Mesenteric fat pad (tissue), 1 donor: ENCODE data around the gene DHRS4. TPM values are rescaled to one million over a fixed set of nuclear protein-coding genes. Genes with fewer than 3 reads are reported as not detected.
"Not testable (repeated sequence)": the region's sequence is repeated elsewhere in the genome, so short reads cannot be mapped to it uniquely, and the experiment has no call there.

ENCODE experiments used
- DNase-seq: peaks from one replicate; pipeline ENCODE4 v3.0.0-alpha.2; 2020; ENCODE audit warnings: low spot score
- total RNA-seq: library from RNA; stranded (reverse); fragmentation: NEBNext Ultra II Directional; extraction: Animal tissue kit (Norgen Biotek cat#: 25700); gene quantifications from one replicate; pipeline ENCODE4 v1.2.1, GENCODE V29; 2021
- donor health status: DM: yes; HTN: yes; CAD: no.

The DHRS4 gene
- total RNA-seq, 1 donor from 2014 or later = 19.2 TPM

- DNase-seq = not testable (repeated sequence)
Measured at GRCh38 chr14:23981951-23982813, 28.6 kb downstream of the DHRS4 start.

- no peak for DNase-seq
Measured at GRCh38 chr14:23984891-23985602, 31.5 kb downstream of the DHRS4 start.

- DNase-seq = not testable (repeated sequence)
Measured at GRCh38 chr14:23988223-23988606, 34.6 kb downstream of the DHRS4 start.

GRCh38 chr14:23988607-23989363, 35.2 kb downstream of the DHRS4 start, which contains the start of gene DHRS4L2:
DHRS4L2 (plus strand) TSS chr14:23988929; CDS start chr14:23988948, 19 bp downstream.
- peak; percentile 94 for DNase-seq

- not testable (repeated sequence) for DNase-seq
Measured at GRCh38 chr14:23989734-23990445, 36.3 kb downstream of the DHRS4 start.

GRCh38 chr14:23990961-23991360, 37.4 kb downstream of the DHRS4 start:
- not testable (repeated sequence) for DNase-seq

- DNase-seq = not testable (repeated sequence)
Measured at GRCh38 chr14:23993042-23993441, 39.5 kb downstream of the DHRS4 start.

- DNase-seq = not testable (repeated sequence)
Measured at GRCh38 chr14:23996009-23996408, 42.4 kb downstream of the DHRS4 start.

- not testable (repeated sequence) for DNase-seq
Measured at GRCh38 chr14:23996825-23997224, 43.3 kb downstream of the DHRS4 start.

- DNase-seq = not testable (repeated sequence)
Measured at GRCh38 chr14:23999640-24000039, 46.1 kb downstream of the DHRS4 start.

- DNase-seq = not testable (repeated sequence)
Measured at GRCh38 chr14:24001078-24001477, 47.5 kb downstream of the DHRS4 start.

GRCh38 chr14:24001679-24002078, 48.1 kb downstream of the DHRS4 start:
- DNase-seq = not testable (repeated sequence)

- not testable (repeated sequence) for DNase-seq
Measured at GRCh38 chr14:24006471-24006816, 52.9 kb downstream of the DHRS4 start.

GRCh38 chr14:24006817-24007652, 53.5 kb downstream of the DHRS4 start:
- not testable (repeated sequence) for DNase-seq

- no peak for DNase-seq
Measured at GRCh38 chr14:24011051-24011450, 57.5 kb downstream of the DHRS4 start.

GRCh38 chr14:24012726-24013273, 59.2 kb downstream of the DHRS4 start:
- not testable (repeated sequence) for DNase-seq

- no peak for DNase-seq
Measured at GRCh38 chr14:24013654-24014514, 60.3 kb downstream of the DHRS4 start.

- not testable (repeated sequence) for DNase-seq
Measured at GRCh38 chr14:24015745-24016144, 62.2 kb downstream of the DHRS4 start.
